GM18507 (cell line): ENCODE data around the gene CTDSPL.
A peak's percentile ranks its signal among the peaks of the same experiment; 100 is the strongest.

Source experiments
- DNase-seq: peaks from one replicate; pipeline ENCODE4 v3.0.0; 2011; ENCODE audit warnings: low read depth; ENCODE audit not compliant: insufficient read length; ENCODE audit errors: extremely low spot score
- FAIRE-seq: peaks from 2 replicates; lab custom pipeline; 2011; peaks lifted over from hg19 to GRCh38; lab: Jason Lieb, UNC

CTDSPL gene

DNA sequence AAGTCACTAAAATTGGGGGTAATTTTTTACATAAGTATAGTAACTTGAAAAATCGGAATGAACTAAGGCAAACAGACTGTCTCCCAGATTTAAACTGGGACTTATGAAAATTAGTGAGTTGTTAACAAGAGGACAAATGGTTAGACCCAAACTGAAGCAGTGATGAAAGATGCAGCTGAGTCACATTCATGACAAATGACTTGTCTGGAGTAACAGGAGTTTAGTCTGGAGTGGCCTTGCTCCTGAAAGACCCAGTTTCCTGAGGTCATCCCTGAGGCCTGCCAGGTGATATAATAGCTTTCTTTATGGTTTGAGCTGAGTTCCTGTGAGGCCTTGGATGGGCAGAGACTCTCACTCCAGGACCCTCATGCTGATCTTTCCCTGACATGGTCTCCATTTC, 9.6 kb upstream of the CTDSPL start:
- DNase-seq (no peak), FAIRE-seq (no peak)

- no peak for FAIRE-seq
- no peak for DNase-seq
Observed at GRCh38 chr3:37852771-37853170, 8.9 kb upstream of the CTDSPL start.

- FAIRE-seq (no peak), DNase-seq (no peak)
Observed at GRCh38 chr3:37853691-37854413, 7.8 kb upstream of the CTDSPL start.

GRCh38 chr3:37855363-37855970, 6.2 kb upstream of the CTDSPL start:
- DNase-seq (peak; percentile 44), FAIRE-seq (peak; percentile 90)

- DNase-seq: no peak
- FAIRE-seq: no peak
Observed at GRCh38 chr3:37856381-37856780, 5.3 kb upstream of the CTDSPL start.

- no peak for FAIRE-seq
- no peak for DNase-seq
Observed at GRCh38 chr3:37858742-37859141, 2.9 kb upstream of the CTDSPL start.

DNA sequence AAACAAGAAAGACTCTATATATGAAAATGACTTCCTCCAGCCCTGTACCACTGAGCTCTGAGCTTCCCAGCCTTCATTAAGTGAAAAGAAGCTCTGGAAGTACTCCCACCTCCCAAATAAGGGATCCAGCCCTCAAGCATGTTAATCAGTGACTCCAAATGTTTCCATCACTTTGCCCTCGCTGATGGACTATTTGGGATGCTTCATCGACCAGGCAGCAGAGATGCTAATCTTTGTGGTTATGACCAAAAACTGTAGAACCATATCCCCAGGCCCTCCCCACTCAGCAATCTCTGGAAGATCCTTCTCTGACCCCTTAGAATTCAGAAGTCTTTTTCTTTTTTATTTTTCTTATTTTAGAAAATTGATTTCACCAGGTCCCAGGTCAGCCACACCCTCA, 2.3 kb upstream of the CTDSPL start:
- no peak for FAIRE-seq
- no peak for DNase-seq

DNA sequence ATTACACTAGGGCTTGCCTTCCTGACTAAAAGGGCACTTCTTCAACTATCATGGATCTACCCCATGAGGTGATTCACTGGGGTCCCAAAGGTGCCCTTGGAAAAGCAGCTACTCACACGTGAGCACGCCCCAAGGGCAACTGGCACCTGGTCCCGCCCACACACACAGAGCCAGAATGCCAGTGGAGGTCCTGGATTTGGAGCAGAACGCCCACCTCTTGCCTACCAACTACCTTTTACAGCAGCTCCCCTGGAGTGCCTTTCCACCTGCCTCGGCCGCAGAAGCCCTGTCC, 1.8 kb upstream of the CTDSPL start:
- DNase-seq (no peak), FAIRE-seq (no peak)

DNA sequence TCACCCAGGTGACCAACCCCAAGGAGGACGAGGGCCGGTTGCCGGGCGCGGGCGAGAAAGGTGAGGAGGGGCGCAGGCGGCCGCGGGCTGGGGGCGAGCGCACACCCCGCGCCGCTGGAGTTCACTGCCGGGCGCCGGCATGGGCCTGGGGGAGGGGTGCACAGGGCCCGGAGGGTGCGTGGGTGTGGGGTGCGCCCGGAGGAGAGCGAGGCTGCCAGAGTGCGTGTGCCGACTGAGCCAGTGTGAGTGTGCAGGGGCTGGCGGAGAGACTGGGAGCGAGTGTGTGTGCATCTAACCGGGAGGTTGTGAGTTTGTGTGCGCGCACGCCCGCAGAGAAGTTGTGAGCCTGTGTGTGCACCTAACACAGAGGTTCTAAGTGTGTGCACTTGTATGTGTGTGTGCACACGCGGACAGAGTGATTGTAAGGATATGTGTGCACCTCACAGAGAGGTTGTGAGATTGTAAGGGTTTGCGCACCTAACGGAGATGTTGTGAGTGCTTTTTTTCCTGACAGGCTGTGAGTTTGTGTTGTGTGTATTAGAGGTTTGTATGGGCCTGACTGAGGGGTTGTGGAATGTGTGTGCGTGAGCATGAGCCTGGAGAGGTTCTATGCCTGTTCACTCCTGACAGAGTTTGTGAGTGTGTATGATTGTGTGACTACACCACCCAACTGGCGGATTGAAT, 681 bp downstream of the CTDSPL start:
- DNase-seq (no peak), FAIRE-seq (no peak)

GRCh38 chr3:37862903-37863815, 1.5 kb downstream of the CTDSPL start:
- FAIRE-seq (no peak), DNase-seq (no peak)

DNA sequence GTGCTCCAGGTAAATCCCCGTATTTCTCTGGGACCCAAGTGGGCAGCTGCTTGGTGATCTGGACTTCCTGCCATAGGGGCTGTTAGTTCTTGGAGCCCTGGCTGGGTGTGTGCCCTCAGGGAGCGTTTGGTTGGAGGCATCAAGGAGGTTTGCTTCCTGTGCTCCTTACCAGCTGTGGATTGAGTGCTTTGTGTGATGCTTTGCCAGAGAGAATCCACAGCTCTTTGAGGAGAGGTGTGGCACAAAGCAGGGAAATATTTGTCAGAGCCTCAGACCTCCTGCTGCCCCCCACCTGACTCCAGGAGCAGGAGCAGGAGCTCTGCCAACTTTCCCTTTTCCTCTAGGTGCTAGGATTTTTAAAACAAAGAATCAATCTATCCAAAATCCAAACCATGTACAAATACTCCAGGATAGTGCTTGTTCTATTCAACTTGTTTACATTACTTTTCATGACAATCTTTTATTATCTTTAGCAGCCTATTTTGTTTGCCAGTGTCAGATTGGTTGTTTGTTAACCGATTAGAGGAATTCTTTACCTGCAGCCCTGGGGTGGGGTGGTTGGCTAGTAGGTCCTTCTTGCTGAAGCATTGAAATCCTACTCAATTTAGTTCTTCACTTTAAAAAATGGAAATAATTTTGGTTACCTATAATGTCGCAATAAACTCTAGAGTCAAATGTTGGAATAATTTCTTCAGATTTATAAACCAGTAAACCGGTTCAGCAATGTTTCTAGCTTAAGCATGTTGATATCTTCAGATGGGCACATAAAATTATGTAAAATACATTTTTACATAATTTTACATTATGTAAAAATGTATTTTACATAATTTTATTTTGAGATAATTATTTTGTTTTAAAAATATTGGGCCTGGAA, 2.5 kb downstream of the CTDSPL start:
- DNase-seq: no peak
- FAIRE-seq: no peak

DNA sequence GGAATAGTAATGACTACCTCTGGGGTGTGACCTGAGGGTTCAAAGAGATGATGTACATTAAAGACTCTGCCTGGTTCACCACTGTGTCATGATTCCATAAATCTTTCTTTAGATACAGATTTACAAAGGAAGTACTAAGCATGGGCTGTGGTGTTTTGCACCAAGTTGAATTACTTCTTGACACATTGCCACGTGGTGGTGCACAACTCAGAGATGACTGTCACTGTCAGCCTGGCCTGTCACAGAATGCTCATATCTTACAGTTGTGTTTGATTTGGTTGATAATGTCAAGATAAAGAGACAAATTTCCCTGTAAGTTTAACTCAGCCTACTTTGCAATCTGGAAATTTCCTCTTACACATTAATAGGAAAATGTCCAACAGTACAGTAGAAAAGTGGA, 3.2 kb downstream of the CTDSPL start:
- no peak for FAIRE-seq
- no peak for DNase-seq

DNA sequence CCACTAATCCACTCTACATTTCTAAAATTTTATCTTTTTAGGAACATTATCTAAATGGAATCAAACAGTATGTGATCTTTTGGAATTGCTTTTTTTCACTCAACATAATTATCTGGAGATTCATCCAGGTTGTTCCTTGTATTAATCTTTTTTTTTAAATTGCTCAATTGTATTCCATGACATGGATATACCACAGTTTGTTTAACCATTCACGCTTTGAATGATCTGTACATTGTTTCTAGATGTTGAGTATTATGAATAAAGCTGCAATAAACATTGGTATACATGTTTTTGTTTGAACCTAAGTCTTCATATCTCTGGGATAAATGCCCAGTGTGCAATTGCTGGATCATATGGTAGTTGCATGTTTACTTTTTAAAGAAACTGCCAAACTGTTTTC, 5.5 kb downstream of the CTDSPL start:
- FAIRE-seq (no peak), DNase-seq (no peak)

DNA sequence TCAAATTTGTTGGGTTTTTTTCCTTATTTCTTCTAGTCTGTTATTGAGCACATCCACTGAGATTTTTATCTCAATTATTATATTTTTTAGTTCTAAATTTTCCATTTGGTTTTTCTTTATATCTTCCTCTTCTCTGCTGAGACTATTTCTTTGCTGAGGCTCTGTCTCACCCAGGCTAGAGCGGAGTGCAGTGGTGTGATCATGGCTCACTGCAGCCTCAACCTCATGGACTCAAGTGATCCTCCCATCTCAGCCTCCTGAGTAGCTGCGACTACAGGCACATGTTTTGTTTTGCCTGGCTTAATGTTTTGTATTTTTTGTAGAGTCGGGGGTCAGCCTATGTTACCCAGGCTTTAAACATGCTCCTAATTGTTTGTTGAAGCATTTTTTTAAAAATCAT, 10.2 kb downstream of the CTDSPL start:
- DNase-seq: no peak
- no peak for FAIRE-seq

DNA sequence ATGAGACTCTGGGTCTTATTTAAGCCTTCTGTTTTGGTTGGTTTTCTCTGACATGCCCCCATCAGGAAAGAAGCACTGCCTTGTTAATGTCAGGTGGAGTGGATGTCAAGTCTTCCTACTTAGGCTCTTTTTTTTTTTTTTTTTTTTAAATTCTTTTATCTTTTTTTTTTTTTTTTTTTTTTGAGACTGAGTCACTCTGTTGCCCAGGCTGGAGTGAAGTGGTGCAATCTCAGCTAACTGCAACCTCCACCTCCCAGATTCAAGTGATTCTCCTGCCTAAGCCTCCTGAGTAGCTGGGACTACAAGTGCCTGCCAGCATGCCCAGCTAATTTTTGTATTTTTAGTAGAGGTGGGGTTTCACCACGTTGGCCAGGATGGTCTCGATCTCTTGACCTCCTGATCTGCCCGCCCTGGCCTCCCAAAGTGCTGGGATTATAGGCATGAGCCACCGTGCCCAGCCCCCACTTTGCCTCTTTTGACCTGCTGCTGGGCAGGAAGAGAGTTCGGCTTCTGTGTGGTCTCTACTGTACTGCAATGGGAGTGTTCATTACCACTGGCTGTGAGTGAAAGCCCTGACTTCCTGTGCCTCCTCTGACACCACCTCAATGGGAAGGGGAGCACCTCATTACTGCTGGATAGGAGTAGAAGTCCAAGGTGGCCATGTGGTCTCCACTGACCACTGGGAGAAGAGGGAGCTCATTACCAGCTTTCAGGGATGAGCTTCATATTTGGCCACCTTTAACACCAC, 10.9 kb downstream of the CTDSPL start:
- DNase-seq (no peak), FAIRE-seq (no peak)

GRCh38 chr3:37876279-37876678, 14.6 kb downstream of the CTDSPL start:
- DNase-seq (no peak), FAIRE-seq (no peak)

- no peak for DNase-seq
- FAIRE-seq: no peak
Observed at GRCh38 chr3:37882711-37883110, 21.0 kb downstream of the CTDSPL start.

DNA sequence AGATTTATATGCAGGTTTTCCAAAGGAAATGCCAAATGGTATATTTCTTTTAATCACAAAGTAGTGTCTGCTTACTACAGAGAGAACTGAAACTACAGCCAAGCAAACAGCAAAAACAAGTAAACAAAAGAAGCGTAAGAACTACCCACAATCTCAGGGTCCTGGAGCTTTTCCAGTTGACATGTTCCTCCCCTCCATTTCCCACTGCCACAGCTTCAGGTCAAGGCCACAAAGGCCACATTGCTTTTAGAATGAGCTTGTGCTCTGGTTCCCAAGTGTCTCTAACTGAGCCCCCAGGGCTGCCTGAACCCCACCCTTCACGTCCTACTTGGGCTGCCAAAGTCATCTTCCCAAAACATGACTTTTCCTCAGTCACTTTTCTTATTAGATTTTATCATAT, 24.1 kb downstream of the CTDSPL start:
- FAIRE-seq (no peak), DNase-seq (no peak)

DNA sequence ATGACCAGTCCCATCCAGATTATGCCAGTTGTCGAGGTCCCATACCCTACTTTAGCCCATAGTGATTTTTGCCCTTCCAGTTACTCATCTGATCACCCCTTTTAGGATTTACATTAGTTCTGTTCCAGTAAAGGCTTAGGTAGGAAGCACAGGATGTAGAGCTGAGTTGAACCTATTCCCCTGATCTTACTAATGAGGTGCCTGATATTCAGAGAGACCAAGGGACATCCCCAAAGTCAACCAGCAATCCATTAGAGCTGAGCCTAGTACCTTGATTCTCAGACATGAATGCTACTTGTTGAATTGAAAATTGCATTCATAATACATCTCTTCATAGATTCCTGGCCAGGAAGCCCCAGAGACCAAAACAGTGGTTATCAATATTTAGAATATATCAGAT, 24.7 kb downstream of the CTDSPL start:
- no peak for DNase-seq
- FAIRE-seq: no peak
